OCI-LY7 (cell line): ENCODE measurements around the gene RCL1. TPM values are rescaled to one million over a fixed set of nuclear protein-coding genes. Genes with fewer than 3 reads are reported as not detected.

Source experiments
- BruUV-seq: library from RNA; stranded (reverse); fragments of 400-500 nt; replicated peaks from 2 replicates; lab custom pipeline; 2021; lab: Mats Ljungman, UMichigan
- CTCF ChIA-PET: fragments of 300-600 bp; sonication (Branson Sonifier 250); formaldehyde crosslinking; loops from one replicate; lab custom pipeline; 2022; ENCODE audit warnings: antibody characterized with exemption; ENCODE audit not compliant: unreplicated experiment; lab: Charles Lee
- POLR2A ChIA-PET: fragments of 300-600 bp; sonication (Branson Sonifier 250); formaldehyde crosslinking; loops from one replicate; lab custom pipeline; 2022; ENCODE audit warnings: antibody characterized with exemption; lab: Charles Lee
- DNase-seq: peaks from one replicate; pipeline ENCODE4 v3.0.0-alpha.2; 2015; ENCODE audit warnings: low spot score
- H2AFZ ChIP-seq: fragments of 200-600 bp; sonication (generic), shearing (Covaris generic); 2 replicates; pipeline ENCODE4 v1.6.1; 2014; ENCODE audit warnings: mild to moderate bottlenecking, antibody characterized with exemption, low read length, moderate library complexity
- H3K27ac ChIP-seq: fragments of 200-600 bp; sonication (generic); 2 replicates; pipeline ENCODE4 v1.5.1; 2014; ENCODE audit warnings: mixed run types, low read depth, mild to moderate bottlenecking, moderate library complexity, low read length, inconsistent platforms; ENCODE audit not compliant: poor library complexity, severe bottlenecking
- H3K36me3 ChIP-seq: fragments of 200-600 bp; sonication (generic); 2 replicates; pipeline ENCODE4 v1.6.1; 2014; ENCODE audit warnings: mild to moderate bottlenecking, antibody characterized with exemption, low read length, moderate library complexity, mixed read lengths; ENCODE audit not compliant: insufficient read depth
- H3K4me1 ChIP-seq: fragments of 200-600 bp; sonication (generic); 2 replicates; pipeline ENCODE4 v1.5.1; 2014; ENCODE audit warnings: mild to moderate bottlenecking, low read length; ENCODE audit not compliant: insufficient read depth, poor library complexity, severe bottlenecking
- H3K4me2 ChIP-seq: fragments of 200-600 bp; sonication (generic); 2 replicates; pipeline ENCODE4 v1.6.1; 2014; ENCODE audit warnings: mild to moderate bottlenecking, low read length
- H3K4me3 ChIP-seq: fragments of 200-600 bp; sonication (generic); 2 replicates; pipeline ENCODE4 v1.5.1; 2014; ENCODE audit warnings: mild to moderate bottlenecking, low read depth, low read length; ENCODE audit not compliant: poor library complexity, severe bottlenecking
- H3K79me2 ChIP-seq: fragments of 200-600 bp; sonication (generic); 2 replicates; pipeline ENCODE4 v1.6.1; 2016; ENCODE audit warnings: low read depth, mild to moderate bottlenecking, low read length, moderate library complexity, mixed read lengths; ENCODE audit not compliant: insufficient read depth
- H3K9me2 ChIP-seq: fragments of 200-600 bp; sonication (generic); 2 replicates; pipeline ENCODE4 v1.6.1; 2016; ENCODE audit warnings: mild to moderate bottlenecking, low read length, mixed read lengths; ENCODE audit not compliant: insufficient read depth
- H3K9me3 ChIP-seq: fragments of 200-600 bp; sonication (generic); 2 replicates; pipeline ENCODE4 v1.6.1; 2014; ENCODE audit warnings: mild to moderate bottlenecking, mixed run types, low read length, mixed read lengths
- H4K20me1 ChIP-seq: fragments of 200-600 bp; sonication (generic); 2 replicates; pipeline ENCODE4 v1.6.1; 2014; ENCODE audit warnings: mild to moderate bottlenecking, antibody characterized with exemption, low read length, moderate library complexity, mixed read lengths; ENCODE audit not compliant: insufficient read depth
- EZH2phosphoT487 ChIP-seq: fragments of 200-600 bp; sonication (generic); IDR thresholded peaks from 2 replicates; pipeline ENCODE4 v1.6.1; 2018; ENCODE audit warnings: low read depth, borderline replicate concordance, mild to moderate bottlenecking, mixed run types, antibody characterized with exemption, low read length, moderate library complexity, mixed read lengths
- intact Hi-C: fragments of 100-400 bp; cut with micrococcal nuclease; formaldehyde crosslinking; loops from one replicate; pipeline ENCODE4 v1.10.0; 2022; ENCODE audit not compliant: unreplicated experiment
- total RNA-seq, 2 experiments: library from RNA; depleted of rRNA in 1 of 2; stranded (reverse); fragments of >200 nt in 1 of 2; shearing (Covaris generic) in 1 of 2; gene quantifications; 2 replicates each; pipeline ENCODE4 v1.2.3, GENCODE V29; 2014 to 2022
- TF ChIP-seq, protein P1 (sequence below): fragments of 200-600 bp; sonication (generic); conservative IDR thresholded peaks from 2 replicates; pipeline ENCODE4 v1.5.1; 2014; ENCODE audit warnings: mild to moderate bottlenecking, antibody characterized with exemption, low read length, moderate library complexity, mixed read lengths

RCL1 gene
- total RNA-seq, 2 experiments from 2014 or later, result 27.5 to 31.3 TPM

DNA sequence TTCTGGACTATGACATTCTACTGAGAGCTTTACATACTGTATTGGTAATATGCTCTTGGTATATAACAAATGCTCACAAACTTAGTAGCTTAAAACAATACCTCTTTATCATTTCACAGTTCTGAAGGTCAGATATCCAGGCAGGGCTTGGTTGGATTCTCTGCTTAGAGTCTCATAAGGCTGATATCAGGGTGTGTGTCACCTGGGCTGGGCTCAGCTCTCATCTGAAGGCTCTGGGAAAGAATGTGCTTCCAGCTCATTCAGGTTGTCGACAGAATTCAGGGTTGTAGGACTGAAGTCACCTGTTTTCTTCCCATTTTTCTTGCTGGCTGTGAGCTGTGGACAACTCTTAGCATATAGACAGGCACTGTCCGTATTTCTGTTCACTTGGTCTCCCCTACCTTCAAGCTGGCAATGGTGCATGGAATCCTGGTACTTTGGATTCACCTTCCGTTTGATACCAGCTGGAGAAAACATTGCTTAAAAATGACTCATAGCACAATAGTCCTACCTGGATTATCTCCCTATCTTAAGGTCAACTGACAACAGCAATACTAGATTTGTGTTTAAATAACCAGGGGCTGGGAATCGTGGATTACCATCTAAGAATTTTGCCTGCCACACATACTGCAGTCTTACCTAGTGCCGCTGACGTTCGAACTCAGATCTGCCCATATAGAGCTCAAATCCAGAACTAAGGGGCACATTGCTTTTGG lies 69.2 kb downstream of the RCL1 start:
- no peaks in the 10 kb centered on the region for H3K9me3 ChIP-seq
- H3K9me2 ChIP-seq, result no peaks in the 10 kb centered on the region
- intact Hi-C loops, result no loop called here
- TF ChIP-seq, protein P1, sequence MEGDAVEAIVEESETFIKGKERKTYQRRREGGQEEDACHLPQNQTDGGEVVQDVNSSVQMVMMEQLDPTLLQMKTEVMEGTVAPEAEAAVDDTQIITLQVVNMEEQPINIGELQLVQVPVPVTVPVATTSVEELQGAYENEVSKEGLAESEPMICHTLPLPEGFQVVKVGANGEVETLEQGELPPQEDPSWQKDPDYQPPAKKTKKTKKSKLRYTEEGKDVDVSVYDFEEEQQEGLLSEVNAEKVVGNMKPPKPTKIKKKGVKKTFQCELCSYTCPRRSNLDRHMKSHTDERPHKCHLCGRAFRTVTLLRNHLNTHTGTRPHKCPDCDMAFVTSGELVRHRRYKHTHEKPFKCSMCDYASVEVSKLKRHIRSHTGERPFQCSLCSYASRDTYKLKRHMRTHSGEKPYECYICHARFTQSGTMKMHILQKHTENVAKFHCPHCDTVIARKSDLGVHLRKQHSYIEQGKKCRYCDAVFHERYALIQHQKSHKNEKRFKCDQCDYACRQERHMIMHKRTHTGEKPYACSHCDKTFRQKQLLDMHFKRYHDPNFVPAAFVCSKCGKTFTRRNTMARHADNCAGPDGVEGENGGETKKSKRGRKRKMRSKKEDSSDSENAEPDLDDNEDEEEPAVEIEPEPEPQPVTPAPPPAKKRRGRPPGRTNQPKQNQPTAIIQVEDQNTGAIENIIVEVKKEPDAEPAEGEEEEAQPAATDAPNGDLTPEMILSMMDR, result no peak
- TF ChIP-seq EZH2phosphoT487, result no peak
- no peak overlapping the region for H3K27ac ChIP-seq
- no peak overlapping the region for H3K4me3 ChIP-seq
- no peaks in the 10 kb centered on the region for H3K4me1 ChIP-seq
- H3K4me2 ChIP-seq, result no peak overlapping the region
- BruUV-seq, result no TSS peak
- CTCF ChIA-PET, result no interaction called here
- H4K20me1 ChIP-seq, result no peaks in the 10 kb centered on the region
- POLR2A ChIA-PET, result interaction anchor here (0.6 to 0.9 kb wide), 3 partner anchors 9 to 63 kb away, joined by 3 read pairs; no protein-coding TSS in a partner anchor
- H3K36me3 ChIP-seq, result peaks cover 52% of the 10 kb centered on the region
- no peak overlapping the region for H2AFZ ChIP-seq
- no peak for DNase-seq
- no peaks in the 10 kb centered on the region for H3K79me2 ChIP-seq

DNA sequence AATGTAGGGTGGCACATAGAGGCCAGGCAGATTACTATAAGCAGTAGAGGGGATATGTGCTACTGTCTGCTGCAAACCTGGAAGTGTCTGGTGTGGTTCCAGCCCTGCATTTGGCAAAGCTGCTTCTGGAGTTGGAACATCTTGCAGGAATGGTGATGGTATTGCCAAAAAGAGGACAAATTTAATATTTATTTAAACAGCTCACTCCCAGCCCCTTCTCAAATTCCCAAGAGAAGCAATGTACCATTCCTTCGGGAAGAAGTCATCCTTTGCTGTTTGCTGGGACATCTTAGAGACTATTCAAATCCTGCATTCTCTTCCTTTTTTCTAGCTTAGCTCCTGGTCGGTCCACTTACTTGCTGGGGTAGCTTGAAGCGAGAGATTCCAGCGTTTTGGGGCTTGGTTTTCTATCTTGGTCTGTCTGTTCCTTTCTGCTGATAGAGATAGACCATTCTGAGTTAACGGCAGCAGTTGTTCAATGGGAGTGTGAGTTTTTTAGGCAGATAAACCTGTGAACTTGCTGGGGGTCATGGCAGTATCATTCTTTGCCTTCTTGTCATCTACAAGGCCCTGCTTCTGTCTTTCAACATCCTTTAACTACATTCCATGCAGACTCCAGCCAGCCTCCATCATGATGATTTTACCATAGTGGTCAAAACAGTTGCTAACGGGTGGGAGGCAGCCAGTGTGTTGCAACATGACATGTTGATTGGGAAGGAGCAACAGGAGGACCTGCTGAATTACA lies 69.9 kb downstream of the RCL1 start:
- Histone ChIP-seq H2AFZ (no peak overlapping the region), H3K79me2 (no peaks in the 10 kb centered on the region), H3K4me1 (no peaks in the 10 kb centered on the region), H4K20me1 (no peaks in the 10 kb centered on the region), H3K9me3 (no peaks in the 10 kb centered on the region), H3K4me2 (no peak overlapping the region), H3K9me2 (no peaks in the 10 kb centered on the region), H3K4me3 (no peak overlapping the region), H3K27ac (no peak overlapping the region), H3K36me3 (peaks cover 45% of the 10 kb centered on the region)
- no peak for DNase-seq
- no TSS peak for BruUV-seq
- no peak for TF ChIP-seq EZH2phosphoT487
- TF ChIP-seq, protein P1, result no peak
- ChIA-PET CTCF (no interaction called here), POLR2A (interaction anchor here (0.6 to 1.4 kb wide), 3 partner anchors 9 to 62 kb away, joined by 3 read pairs; no protein-coding TSS in a partner anchor)
- intact Hi-C loops, result no loop called here

DNA sequence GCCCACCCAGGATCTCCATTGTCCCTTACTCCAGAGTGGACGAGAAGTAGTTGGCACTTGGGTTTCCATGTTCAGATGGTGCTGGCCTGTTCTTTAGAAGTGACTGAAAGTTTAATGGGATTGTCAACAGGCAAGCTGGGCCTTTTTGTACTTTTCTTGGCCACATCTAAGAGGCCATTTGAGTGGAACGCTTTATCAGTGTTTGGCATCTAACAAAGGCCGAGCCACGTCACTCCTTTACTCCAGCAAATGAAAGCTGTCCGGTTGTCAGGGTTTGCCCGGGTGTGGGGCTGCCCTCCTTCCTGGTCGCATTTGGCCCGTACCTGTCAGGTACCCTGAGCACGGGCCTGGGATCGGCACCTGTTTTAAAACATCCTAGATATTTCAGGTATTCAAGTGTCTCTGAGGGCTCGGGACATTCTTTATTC lies 71.5 kb downstream of the RCL1 start:
- peaks cover 32% of the 10 kb centered on the region for H3K36me3 ChIP-seq
- no peaks in the 10 kb centered on the region for H3K9me3 ChIP-seq
- intact Hi-C loops, result no loop called here
- no peaks in the 10 kb centered on the region for H3K9me2 ChIP-seq
- H3K4me1 ChIP-seq, result no peaks in the 10 kb centered on the region
- no peak overlapping the region for H3K4me3 ChIP-seq
- no peaks in the 10 kb centered on the region for H3K79me2 ChIP-seq
- no peak overlapping the region for H3K27ac ChIP-seq
- no peak for DNase-seq
- no TSS peak for BruUV-seq
- TF ChIP-seq EZH2phosphoT487, result no peak
- TF ChIP-seq, protein P1, result no peak
- CTCF ChIA-PET, result no interaction called here
- H4K20me1 ChIP-seq, result no peaks in the 10 kb centered on the region
- H3K4me2 ChIP-seq, result no peak overlapping the region
- no peak overlapping the region for H2AFZ ChIP-seq
- POLR2A ChIA-PET, result no interaction called here
